HS-5 (cell line): ENCODE measurements around the gene CHID1.

Source experiments
- DNase-seq: peaks from one replicate; pipeline ENCODE4 v3.0.0-alpha.2; 2012; ENCODE audit warnings: low read depth

The CHID1 gene

DNA sequence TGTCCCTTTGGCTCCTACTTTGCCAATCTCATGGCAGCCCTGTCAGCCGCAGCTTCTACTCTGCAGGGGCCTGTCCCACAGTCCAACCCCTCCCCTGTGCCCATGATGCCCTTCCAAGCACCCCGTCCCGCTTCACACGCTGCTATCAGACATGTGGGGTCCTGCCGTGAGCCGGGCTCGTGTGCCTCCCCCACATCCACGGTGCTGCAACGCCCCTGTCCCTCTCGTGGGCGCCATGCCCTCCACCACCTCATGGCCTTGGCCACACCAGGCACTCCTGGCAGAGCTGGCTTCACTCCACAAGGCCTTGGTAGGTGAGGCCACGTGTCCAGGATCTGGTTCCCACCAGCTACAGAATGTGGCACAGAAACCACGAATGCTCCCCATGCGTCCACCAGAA lies 23.0 kb downstream of the CHID1 start:
- no peak for DNase-seq

DNA sequence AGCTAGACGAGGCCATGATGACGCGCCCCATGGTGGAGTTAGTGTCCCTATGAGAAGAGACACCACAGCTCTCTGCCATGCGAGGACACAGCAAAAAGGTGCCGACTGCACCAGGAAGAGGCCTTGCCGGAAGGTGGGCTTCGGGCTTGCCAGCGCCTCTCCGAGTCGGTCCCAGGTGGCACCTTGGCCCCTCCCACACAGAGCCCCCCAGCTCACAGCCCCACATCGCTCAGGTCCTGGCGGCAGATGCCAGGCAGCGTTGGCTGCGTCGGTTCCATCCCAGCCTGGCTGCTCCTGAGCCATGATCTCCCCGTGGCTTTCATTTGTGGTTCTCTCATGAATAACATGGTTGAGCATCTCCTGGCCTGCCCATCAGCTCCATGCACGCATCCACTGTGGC lies 24.0 kb downstream of the CHID1 start:
- no peak for DNase-seq

- DNase-seq, result no peak
These were observed 26.0 kb downstream of the CHID1 start for GRCh38 chr11:884578-885070.

GRCh38 chr11:883527-883926 lies 27.1 kb downstream of the CHID1 start:
- DNase-seq, result no peak

DNA sequence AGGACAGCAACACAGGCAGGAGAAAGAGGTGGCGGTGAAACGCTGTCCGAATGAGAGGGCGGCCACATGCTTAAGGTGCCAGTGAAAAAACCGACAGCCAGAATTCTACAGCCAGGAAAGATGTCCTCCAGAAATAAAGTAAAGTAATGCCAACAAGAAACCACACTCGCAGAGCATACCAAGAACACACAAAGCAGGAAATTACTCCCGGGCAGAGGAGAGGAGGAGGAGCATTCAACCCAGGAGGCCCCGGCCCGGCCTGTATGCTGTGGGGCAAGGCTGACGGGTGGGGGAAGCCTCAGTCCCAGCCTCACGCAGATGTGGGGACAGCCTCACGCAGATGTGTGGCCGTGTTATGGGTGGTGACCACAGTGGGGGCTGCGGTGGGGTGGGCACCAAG lies 28.0 kb downstream of the CHID1 start:
- DNase-seq, result no peak

- no peak for DNase-seq
These were observed 30.2 kb downstream of the CHID1 start for GRCh38 chr11:880447-880846.

GRCh38 chr11:877565-877964 lies 33.0 kb downstream of the CHID1 start:
- DNase-seq, result no peak

GRCh38 chr11:876545-876944 lies 34.1 kb downstream of the CHID1 start:
- no peak for DNase-seq

DNA sequence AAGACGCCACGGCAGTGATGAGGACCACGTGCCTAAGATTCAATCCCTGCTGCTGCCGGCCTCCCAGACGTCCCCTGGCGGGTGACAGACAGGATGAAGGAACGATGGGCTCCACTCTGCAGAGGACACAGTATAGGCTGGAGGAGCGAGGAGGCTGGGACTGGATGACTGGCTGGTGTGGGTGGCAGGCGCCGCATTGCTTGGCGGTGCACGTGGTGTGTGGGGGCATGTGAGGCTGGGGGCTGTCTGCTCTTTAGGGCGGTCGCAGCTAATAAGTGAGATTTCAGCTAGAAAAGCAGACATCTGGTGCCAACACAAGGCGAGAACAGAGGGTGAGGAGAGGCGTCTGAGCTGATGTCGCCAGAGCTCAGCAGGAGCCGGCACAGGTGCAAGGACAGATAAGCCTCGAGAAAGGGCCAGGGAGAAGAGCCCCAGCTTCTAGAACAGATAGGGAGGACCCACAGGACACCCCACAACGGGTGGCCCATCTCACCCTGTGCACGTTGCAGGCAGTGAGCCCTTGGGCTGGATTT lies 34.8 kb downstream of the CHID1 start:
- DNase-seq, result no peak

DNA sequence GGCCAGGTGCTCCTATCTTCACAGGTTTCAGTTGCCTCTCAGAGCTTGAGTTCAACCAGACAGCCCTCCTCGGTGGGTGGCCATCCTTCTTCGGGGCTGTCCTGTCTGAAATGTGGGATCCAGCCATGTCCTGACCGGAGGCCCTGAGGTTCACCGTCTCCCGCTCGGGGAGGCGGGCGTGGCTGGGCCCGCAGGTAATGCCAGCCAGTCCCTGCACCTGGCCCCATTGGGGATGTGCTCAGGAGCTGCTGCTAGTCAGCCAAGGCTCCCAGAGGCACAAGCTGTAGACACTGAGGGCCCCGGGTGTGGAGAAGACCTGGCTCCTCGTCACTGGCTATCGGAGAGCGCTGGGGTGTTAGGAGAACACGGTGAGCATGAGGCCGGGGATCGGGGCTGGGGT lies 35.4 kb downstream of the CHID1 start:
- no peak for DNase-seq

GRCh38 chr11:873706-874105 lies 36.9 kb downstream of the CHID1 start:
- DNase-seq, result no peak

DNA sequence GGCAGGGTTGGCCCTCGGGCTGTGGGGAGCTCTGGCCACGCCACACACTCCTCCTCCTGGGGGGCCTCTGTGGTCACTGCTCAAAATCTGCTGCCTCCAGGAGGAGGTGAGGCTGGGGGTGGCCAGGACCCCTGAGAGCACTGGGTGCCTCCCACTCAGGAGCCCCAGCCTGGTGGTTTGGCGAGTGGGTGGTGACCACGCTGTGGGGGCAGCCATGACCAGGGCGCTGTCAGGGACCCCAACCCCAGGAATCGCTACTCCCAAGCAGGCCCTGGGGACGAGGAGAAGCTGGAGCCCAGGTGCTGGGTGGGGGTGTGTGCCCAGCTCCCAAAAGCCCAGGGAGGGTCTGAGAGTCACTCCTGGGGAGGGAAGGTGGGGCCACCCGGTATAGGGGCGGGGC lies 37.8 kb downstream of the CHID1 start:
- DNase-seq, result no peak

GRCh38 chr11:871472-871871 lies 39.1 kb downstream of the CHID1 start:
- no peak for DNase-seq

DNA sequence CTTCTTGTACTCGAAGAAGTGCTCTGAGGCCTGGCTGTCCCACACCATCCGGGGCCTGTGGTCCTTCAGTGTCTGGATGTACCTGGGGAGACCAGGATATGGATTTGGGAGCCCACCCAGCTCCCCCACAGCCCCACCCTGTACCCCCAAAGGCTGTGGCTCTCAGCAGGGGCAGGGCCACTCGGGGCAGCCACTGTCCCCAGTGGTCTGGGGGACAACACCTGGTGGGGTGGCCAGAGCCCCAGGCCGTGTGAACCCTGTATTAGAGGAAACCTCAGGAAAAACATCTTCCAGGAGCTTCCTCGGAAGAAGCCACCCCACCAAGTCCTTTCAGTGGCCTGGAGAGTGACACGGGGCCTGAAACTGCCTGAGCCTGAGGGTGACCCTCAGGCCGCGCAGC lies 40.2 kb downstream of the CHID1 start:
- no peak for DNase-seq

DNA sequence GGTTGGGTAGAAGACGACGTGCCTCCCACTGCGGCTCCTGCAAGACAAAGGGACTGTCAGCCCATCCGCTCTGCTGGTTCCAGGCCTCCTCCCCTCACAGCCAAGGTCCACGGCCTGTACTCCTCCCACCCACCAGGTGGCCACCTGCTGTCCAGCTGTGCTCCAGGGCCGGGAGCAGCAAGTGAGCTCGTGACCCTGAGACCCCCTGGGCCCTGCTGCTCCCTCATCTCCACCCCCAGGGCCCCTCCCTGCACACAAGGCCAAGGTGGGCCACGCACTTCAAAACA lies 40.5 kb downstream of the CHID1 start:
- no peak for DNase-seq

DNA sequence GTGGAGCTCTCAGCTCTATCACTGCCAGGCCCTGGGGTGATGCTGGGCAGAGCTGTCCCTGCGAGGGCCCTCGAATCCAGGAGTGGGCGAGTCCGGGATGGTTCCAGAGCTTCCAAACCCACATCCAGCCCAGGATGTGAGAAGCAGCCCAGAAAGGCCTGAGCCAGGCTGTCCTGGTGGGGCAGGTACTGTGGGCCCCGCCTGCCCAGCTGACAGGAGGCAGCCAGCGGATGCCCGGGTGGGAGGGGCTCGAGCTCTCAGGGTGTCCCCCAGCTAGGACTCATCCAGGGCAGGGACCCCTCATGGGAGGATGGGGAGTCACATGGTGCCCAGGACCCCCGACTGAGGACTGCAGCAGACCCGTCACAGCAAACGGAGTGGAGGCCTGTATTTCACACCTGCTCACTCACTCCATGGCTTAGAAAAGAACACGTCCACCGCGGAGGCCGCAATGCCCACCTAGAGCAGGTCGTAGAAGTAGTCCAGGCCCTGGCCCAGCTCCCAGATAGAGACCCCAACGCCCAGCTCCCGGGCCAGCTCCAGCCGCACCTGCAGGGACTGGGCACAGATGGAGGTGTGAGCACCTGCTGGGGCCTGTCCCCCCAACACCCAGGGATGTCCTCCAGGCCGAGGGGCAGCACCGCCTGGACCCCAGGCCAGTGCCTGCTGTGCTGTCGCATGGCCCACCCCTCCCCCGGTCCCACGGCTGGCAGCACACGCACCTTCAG lies 41.0 kb downstream of the CHID1 start:
- DNase-seq, result no peak

- no peak for DNase-seq
These were observed 41.8 kb downstream of the CHID1 start for GRCh38 chr11:868802-869201.

DNA sequence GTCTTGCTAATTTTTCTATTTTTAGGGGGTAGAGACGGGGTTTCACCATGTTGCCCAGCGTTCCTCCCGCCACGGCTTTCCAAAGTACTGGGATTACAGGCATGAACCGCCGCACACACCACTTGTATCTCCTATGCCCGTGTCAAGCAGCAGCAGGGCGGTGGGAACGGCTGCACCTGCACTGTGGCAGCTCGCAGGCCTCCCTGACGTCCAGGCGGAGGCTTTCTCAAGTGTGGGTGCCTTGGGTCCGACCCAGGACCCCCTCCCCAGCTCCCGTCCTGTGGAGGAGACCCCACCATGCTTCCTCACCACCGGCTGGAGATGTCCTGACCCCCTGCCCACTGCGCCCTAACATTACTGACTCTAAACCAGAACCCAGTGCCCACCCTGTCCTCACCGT lies 42.2 kb downstream of the CHID1 start:
- DNase-seq, result no peak

DNA sequence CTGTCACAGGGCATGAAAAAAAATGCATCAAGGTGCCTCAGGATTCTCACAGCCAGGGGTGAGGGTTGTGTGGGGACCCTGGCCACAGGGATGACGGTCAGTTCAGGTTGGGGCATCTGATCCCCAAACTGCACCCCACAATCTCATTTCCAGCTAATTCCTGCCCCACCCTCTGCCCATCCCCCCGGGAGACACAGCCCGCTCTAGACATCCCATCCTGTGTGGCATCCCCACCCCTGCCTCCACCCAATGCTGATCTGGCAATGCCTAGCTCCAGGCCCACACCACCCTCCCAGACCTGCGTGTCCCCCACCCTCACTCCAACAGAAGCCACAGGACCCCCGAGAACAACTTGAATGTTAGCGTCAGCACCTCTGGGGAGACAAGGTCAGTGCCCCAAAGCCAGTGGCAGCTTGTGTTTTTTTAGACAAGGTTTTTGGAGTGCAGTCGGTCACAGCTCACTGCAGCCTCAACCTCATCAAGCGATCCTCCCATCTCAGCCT lies 42.7 kb downstream of the CHID1 start:
- no peak for DNase-seq

- no peak for DNase-seq
These were observed 44.1 kb downstream of the CHID1 start for GRCh38 chr11:866481-866880.

DNA sequence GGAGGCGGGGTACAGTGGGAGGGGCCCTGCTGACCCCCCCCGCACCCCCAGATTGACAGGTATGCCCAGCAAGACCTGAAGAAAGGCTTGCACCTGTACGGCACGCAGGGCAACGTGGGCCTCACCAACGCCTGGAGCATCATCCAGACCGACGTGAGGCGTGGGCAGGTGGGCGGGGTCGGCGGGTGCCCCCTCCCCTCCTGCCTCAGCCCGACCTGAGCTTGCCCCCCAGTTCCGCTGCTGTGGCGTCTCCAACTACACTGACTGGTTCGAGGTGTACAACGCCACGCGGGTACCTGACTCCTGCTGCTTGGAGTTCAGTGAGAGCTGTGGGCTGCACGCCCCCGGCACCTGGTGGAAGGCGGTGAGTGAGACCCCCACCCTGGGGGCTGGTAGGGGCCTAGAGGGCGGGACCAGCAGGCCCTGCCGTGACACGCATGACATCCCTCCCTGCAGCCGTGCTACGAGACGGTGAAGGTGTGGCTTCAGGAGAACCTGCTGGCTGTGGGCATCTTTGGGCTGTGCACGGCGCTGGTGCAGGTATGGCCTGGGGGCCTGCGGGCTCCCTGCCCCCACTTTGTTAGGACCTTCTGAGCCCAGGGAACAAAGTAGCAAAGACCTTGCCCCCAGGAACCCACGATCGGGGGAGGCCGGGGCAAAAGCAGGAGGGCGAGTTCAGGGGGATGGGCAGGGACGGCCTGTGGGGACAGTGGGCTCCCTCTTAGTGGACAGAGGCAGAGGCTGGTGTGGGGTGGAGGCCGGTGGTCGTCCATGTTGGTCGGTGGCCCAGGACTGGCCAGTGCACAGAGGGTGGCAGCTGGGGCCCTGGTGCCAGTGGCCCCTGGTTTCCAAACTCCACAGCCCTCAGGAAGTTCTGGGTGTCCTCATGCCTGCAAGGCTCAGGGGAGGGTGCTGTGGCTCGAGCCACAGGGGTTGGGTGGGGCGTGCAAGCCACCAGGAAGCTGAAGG lies 44.9 kb downstream of the CHID1 start:
- DNase-seq, result no peak

- DNase-seq, result no peak
These were observed 45.7 kb downstream of the CHID1 start for GRCh38 chr11:864898-865297.
